Measurements from ENCODE around the gene UBR4.

UBR4 gene

DNA sequence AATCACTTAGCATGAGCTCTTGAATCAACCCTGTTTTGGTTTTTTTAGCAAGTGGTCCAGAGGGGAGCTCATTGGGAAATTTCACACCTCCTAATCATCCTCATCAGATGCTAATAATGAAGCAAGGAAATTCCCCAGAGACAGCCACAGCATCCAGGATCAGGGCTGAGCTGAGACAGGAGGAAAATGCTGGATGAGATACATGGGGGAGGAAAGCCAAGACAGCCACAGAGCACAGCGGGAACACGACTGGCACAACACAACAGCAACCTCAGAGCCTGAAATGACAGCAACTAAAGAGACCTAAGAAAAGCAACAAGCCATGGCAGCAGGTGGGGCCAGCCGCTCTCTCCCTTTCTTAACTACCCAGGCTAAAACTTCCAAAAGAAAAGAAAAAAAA, 70.4 kb downstream of the UBR4 start:
- no peak for DNase-seq (ENCODE audit: low read depth in 2 of 2)

DNA sequence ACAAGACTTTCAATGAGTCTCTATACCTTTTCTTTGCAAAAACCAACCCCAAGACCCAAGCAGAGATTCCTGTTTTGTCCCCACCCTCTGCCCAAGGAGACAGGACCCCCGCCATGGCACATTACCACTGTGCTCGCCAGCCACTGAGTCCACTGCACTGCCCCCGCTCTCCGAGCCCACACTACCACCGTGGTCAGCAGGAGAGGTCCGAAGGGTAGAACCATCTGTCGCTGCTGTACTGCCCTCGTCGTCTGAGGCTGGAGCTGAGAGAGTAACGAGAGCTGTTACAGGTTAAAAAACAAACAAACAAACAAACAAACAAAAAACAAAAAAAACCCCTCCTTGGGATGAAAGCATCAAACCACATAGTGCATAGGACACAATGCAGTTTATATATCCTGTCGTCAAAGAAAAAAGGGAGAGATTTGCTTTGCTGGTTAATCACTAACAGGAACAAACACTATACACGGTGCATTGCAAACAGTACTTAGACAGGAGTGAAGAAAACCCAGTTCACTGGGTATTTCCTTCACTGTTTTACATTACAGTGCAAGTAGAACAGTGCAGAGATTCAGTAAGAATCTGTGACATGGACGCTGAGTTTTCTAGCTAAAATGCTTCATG, 71.0 kb downstream of the UBR4 start:
- DNase-seq (ENCODE audit: low read depth in 2 of 2): no peak

DNA sequence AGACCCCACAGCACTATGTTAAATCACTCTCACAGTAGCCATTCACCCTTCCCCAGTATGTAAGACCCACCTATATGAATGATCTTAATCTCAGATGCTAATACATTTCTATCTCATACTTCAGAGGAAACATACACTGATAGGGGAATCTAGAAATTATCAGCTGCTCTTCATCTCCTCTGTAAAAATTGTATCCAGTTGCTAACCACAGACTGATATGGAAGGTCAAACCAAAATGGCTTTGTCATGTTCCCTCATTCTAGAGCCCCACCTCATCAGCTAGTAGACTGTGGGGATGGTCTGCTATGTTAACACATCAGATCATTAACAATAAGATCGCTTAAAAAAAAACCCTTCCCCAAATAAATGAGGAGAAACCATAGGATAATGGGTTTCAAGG, 71.7 kb downstream of the UBR4 start:
- DNase-seq (ENCODE audit: low read depth in 2 of 2): no peak

DNA sequence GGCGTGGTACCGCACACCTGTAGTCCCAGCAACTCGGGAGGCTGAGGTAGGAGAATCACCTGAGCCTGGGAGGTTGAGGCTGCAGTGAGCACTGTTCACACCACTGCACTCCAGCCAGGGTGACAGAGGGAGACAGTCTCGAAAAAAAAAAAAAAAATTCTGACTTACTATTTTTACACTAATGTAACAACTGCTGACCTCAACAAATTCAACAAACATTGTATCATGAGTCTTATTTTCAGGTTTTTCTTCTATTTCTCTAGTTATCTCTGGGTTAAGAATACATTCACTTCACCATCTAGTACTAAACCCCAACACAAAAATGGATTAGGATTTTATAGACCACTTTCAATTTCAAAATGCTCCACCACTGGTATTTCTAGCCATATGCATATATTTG, 72.9 kb downstream of the UBR4 start:
- DNase-seq (ENCODE audit: low read depth in 2 of 2): no peak

DNA sequence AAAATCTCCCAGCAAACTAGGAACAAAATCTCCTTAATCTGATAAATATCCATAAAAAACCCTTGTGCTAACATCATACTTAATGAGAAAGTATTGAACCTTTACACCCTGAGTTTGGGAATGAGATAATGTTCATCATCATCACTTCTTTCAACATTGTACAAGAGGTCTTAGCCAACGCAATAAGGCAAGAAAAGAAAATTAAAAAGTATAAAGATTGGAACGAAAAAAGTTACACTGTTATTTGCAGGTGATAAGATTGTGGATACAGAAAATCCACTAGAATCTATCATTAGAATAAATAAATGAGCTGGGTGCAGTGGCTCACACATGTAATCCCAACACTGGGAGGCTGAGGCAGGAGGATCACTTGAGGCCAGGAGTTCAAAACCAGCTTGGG, 76.7 kb downstream of the UBR4 start:
- no peak for DNase-seq (ENCODE audit: low read depth in 2 of 2)

DNA sequence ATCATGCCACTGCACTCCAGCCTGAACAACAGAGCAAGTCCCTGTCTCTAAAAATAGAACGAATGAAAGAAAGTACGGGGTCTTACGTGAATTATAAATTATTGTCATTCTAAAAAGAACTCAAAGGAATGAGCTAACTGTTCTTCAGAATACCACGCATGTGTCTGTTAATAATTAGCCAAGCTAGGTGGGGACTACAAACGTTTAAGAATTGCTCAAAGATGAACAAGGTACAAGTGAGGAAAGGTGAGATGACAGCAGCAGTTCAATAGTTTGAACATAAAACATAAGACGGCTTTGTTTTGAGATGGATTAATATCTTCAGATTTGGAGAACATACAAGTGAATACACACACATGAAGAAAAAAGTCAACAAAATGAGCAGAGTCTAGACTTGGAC, 79.6 kb downstream of the UBR4 start:
- DNase-seq (ENCODE audit: low read depth in 2 of 2): no peak

DNA sequence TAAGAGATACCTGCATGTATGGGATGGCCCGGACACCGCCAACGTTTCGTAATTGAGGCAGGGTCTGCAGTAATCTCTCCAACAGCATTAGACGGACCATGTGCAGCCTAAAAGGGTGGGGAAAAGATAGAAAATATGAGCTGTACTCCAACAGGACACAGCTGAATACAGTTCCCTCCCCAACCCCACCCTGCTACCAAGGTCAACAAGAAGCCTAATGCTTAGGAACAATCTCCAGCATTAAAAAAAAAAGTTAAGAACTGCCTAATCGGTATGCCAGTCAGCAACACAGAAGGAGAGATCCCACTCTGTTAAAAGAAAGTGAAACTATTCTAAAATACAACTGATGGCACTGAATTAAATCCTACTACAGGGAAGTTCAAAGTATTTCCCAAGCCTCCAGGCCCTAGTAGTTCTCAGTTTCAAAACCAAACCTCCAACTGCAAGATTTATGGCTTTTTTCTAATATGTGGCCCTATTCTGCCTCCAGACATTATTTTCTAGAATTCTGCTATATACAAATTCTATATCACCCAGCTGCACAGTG, 81.0 kb downstream of the UBR4 start:
- DNase-seq (ENCODE audit: low read depth in 2 of 2): no peak

DNA sequence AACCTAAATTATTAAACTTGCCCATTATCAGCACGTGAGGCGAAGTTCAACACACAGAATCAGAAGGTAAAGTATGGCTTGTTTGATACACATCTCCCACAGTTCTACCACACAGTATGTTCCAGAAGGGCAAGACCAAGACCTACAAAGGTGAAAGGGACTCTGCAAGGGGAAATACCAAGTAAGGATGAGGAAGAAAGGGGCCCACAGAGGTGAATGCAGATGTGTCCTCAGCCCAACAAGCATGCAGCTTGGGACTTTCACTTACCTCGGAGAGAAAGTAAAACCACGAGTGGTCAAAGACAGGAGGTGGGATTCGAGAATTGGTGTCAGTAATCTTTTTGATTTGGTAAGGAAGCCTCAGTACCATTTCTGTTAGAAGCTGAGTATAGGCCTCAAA, 85.8 kb downstream of the UBR4 start:
- no peak for DNase-seq (ENCODE audit: low read depth in 2 of 2)

DNA sequence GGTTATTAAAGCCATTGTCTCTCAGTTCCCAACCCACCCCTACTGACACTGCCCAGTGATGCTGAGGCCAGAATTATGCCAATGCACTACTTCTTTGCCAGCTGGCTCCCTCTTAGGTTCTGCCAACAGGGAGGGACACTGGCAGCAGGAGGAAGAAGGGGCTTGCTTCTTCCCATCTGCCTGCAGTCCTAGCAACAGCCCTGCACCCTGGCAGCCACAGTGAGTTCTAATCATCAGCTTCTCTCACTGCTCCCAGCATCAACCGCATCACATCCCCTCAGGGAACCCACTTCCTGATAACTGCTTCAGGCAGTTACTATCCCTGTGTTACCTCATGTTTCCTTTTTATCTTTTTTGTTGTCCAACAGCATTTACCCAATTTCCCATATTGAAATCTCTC, 86.2 kb downstream of the UBR4 start:
- DNase-seq (ENCODE audit: low read depth in 2 of 2): no peak

DNA sequence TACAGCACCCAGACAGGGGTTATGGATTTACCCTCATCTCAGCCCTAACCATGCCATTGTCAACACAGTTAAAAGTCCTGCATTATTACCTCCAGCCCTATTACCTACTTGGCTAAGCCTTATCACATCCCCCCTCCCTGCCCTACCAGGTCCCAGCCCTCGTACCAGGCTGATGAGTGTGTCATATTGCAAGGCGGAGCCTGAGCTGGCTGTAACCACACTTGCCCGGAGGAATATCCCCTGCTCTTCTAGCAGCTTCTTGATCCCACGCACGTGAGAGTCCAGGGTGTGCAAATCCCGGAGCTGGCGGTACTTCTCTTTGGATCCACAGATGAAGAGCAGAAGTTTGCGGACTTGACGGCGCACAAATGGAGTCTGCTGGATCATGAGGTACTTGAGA, 87.4 kb downstream of the UBR4 start:
- DNase-seq (ENCODE audit: low read depth in 2 of 2): no peak

DNA sequence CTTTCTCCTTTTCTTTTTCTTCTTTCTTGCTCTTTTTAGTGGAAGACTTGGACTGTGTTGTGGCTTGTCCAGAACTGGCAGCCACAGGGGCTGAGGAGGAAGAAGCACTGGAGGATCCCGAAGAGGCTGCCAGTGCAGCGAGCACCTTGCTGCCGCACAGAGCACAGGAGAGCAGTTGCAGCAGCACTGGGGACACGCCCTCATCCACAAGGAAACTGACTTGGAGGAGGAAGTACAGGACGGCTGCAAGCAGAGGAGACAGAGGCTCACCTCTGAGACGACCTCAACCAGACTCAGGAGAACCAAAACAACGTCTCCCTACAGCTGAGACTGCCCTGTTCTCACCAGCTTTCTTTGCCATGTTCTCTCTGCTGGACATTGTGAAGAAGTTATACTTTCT, 88.9 kb downstream of the UBR4 start:
- no peak for DNase-seq (ENCODE audit: low read depth in 2 of 2)

DNA sequence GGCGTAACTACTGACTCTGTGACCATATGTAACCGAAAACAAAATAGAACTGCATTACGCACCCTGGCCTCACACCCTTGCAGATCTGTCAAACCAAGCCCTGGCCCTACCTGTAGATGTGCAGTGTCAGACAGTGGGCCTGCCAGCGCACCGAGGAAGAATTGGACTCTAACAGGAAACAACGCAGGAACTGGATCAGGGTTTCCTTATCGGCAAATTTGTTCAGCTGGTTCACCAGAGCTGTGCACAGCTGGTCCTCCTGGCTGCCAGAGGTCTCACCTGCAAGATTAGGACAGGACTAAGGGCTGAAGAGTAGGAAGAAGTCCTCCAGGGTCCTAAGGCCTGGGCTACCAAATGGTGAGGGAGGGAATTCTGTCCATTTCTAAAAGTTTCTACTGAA, 90.0 kb downstream of the UBR4 start:
- DNase-seq (ENCODE audit: low read depth in 2 of 2): no peak

DNA sequence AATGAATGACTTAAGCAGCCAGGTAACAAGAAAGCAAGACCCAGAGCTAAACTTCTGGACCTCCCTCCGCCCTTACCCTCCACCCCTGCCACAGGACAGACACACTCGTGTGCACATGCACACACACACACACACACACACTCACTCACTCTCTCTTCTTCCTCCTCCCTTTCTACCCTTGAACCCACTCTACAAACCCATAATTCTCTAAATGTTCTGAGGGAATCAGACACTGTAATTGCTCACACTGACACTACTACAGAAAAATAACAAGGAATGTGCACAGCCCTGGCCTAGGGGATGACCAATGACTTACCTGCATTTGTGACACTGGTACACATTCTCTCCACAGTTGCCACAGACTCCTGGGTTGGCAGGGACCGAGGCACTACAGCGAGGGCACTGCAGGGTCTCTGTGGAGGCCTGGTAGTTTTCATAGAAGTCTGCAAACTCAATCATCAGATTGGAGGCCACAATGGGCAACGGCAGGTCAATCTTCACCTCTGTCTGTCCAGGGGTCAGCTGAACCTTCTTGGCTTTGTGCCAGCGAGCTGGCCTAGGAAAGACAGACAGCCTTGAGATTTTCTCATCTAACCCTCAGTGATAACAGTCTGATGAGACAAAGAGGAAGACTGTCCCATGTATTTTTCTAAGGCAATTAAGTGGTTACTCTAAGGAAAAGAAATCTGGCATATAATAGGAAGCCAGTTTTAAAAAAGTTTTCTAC, 94.8 kb downstream of the UBR4 start:
- no peak for DNase-seq (ENCODE audit: low read depth in 2 of 2)

DNA sequence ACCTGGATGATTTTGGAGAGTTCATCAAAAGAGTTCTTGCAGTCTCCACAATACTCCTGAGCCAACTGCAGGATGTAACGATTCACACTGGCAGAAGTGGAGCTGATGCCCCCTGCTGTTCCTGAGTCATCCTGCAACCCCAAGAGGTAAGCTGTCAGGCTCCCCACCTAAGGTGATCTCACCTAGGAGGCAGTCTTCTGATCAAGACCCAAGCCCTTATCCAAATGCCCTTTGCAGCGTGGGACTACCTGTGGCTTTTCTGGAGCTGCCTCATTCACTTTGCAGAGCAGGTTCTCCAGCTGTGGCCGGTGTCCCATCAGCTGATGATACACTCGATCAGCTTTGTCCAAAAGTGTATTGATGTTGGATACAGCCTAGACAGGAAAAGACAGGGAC, 96.4 kb downstream of the UBR4 start:
- DNase-seq (ENCODE audit: low read depth in 2 of 2): no peak

DNA sequence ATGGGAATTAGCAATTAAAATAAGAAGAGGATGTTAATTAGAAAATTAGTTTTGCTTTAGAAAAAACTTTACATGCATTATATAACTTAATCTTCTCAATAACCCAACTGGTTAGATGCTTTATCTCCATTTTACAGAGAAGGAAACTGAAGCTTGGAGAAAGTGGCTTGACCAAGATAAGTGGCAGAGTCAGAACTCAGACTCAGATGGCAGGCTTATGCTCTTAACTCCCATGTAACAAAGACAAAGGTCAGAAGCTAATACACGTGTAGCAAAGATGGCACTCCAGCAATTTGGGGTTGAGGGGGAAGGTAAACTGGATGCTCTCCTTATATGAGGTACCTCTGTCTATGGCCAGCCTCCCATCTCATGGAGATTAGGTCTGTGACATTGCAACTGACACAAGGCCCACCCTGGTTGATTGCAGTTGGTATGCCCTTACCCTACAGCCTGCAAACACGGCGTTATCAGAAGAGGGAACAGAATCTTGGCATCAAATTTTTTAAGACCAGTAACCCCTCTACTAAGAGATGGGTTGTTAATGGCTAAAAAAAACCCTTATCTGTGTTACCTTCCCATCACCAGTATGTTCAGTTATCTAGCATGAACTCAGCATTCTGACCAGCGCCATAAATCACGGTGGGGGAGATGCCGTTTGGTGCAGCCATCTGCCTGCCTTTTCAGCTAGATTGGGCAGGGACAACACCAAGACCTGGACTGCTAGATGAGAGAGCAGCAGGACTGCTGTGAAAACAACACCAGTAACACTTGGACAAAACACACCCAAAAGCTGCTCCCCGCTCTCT, 97.0 kb downstream of the UBR4 start:
- DNase-seq (ENCODE audit: low read depth in 2 of 2): no peak

DNA sequence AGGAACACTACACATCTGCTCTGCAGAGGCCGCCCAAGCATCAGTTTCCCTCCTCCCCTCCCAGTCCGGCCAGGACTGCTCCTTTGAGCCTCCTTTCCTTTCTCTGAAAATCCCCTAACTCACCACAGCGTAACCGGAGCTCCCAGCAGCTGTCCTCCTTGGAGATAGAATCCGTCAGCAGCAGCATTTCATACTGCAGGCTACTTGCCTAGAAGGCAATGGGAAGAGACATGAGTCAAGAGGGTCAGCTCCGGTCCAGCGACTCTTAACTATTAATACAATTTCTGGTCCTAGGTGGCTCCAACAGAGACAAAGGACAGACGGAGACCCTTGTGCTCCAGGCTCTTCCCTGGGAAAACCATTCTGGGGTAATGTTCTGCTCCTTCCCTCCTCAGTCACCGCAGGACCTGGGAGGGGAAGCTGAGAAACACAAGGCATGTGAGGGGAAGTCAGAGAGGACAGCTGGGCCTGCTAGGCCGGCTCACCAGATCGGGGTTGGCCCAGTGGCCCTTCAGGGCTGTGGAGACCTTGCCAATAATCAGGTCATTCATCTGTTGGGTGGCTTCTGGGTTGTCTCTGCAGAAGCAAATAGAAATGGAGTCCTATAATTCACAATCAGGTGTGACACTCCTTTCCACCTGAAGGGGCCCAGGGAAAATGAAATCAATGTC, 99.7 kb downstream of the UBR4 start:
- DNase-seq (ENCODE audit: low read depth in 2 of 2): no peak

DNA sequence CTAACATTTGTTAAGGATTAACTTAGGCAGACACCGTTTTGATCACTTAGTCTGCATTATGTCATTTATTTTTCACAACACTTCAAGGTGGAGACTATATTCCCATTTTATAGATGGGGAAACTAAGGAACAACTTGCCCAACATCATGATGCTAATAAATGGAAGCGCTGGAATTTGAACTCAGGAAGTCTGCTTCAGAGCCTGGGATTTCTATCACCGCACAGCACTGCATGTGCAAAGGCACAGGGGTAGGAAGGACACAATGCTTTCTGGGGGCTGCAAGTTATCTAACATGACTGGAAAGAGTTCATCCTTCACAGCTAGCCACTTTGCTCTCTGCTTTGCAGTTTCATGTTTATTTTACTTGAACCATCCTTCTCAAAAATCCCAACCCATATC, 100.5 kb downstream of the UBR4 start:
- DNase-seq (ENCODE audit: low read depth in 2 of 2): no peak

DNA sequence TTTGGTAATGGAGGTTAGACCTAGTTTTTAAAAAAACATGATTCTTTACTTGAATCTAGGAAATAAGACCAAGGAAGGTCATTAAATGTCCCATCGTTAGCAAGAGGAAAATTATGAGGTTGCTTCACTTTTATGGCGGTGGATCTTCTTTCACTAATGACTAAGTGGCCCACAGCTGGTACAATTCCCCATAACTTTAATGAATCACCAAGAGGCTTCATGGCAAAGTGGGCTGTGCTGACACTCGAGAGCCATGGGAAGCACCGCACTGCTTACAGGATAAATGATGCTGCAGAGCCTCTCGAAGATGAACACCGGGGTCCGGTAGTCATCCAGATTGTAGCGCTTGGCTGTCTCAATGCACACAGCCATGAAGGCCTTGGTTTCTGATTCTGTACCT, 108.8 kb downstream of the UBR4 start:
- no peak for DNase-seq (ENCODE audit: low read depth in 2 of 2)

DNA sequence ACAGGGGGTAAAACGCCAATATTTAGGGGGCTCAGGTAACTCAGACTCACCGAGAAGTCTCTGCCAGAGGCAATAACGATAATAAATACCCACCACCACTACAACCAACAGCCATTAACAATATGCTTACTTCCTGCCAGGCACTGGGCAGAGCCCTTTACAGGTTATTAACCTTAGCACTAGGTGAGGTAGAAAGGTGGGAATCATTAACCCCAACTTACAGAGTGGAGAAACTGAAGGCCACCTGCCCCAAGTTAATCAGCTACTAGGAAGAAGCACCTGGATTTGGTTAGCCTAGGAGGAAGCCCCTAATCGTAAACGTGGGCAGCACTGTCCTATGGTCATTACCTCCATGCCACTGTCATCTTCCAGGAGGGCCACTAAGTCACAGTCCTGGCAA, 110.0 kb downstream of the UBR4 start:
- DNase-seq (ENCODE audit: low read depth in 2 of 2): no peak

DNA sequence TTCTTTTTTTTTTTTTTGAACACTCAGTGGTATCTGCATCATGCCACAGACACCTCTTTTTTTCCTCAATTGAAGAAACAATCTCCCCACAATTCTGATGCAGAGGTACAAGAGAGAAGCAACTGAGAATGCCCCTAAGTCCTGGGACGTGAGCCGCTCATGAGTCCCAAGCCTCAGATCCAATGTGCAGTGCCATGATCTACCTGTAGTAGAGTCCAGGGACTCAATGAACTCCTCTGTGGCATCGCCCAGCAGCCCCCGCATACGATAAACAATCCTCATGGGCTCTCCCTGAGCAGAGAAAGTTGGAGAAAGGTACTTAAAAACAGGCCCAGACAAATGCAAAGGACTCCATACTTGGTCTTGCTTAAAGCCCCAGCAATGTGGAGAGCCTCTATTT, 113.1 kb downstream of the UBR4 start:
- DNase-seq (ENCODE audit: low read depth in 2 of 2): no peak

DNA sequence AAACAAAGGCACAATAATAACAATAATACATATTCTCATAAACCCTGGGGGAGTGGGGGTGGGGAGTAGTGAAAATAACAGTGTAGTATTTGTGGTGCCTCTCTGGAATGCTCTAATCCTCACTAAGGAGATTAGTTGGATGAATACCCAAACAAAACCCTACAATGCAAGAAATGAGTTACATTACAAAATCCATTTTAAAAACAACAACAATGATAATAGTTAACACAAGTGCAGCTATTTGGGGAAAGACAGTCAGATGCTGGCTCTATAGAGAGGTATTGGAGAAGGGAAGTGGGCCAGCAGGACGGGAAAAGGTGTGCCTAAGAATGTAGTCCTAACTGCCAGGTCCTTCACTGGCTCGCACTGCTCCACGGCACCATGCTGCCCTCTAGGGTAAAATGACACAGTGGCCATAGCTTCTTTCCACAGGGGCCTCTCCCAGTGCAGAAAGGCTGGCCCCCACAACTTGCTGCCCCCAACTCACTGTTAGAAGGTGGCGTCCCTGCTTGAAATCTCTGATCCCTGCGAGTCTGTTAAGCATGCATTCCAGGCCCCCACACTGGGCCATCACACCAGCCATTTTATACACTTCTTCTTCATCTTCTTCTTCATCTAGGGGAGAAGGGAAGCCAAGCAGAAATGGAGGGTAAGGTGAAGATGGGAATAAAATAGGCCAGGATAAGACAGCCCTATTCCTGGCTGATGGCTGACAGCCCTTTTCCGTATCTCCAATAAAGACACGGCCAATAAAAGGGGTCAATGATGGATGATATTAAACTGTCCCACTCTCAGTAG, 113.8 kb downstream of the UBR4 start:
- DNase-seq (ENCODE audit: low read depth in 2 of 2): no peak
